Body of pancreas (tissue), 4 donors: ENCODE data around the gene USP40. TPM values are rescaled to one million over a fixed set of nuclear protein-coding genes. Genes with fewer than 3 reads are reported as not detected.

ENCODE experiments used
- ATAC-seq: fragments of 150-250 bp; one replicate; pipeline ENCODE4 v1.9.1; 2016
- DNase-seq, 4 donors: peaks; one replicate each; pipeline ENCODE4 v3.0.0-alpha.2; 2019
- H3K27ac ChIP-seq, 4 donors: fragments of 200-600 bp; sonication (generic); 1 replicate in 3 of 4; 2 replicates in 1 of 4; pipeline versions ENCODE4 v1.5.1 to v1.6.1; 2016 to 2019; ENCODE audit warnings: mild to moderate bottlenecking in 1 of 4, mixed read lengths in 1 of 4, moderate library complexity in 1 of 4
- H3K27me3 ChIP-seq, 2 donors: fragments of 200-600 bp; sonication (generic); one replicate each; pipeline ENCODE4 v1.6.0; 2016; ENCODE audit warnings: mild to moderate bottlenecking in 1 of 2
- H3K36me3 ChIP-seq, 2 donors: fragments of 200-600 bp; sonication (generic); replicated peaks in 1 of 2; 2 replicates each; pipeline ENCODE4 v1.5.1; 2016; ENCODE audit warnings: low read depth in 2 of 2; ENCODE audit not compliant: insufficient read depth in 1 of 2
- H3K4me1 ChIP-seq: fragments of 200-600 bp; sonication (generic); one replicate; pipeline ENCODE4 v1.6.0; 2016
- H3K4me3 ChIP-seq, 2 donors: fragments of 200-600 bp; sonication (generic); 1 replicate in 1 of 2; 2 replicates in 1 of 2; pipeline ENCODE4 v1.5.1; 2016 to 2019
- H3K9me3 ChIP-seq, 3 donors: fragments of 200-600 bp; sonication (generic); 1 replicate in 2 of 3; 2 replicates in 1 of 3; pipeline ENCODE4 v1.5.1; 2016
- CTCF ChIP-seq, 7 experiments: fragments of 450-650 bp in 4 of 7; fragments of 200-600 bp in 3 of 7; sonication (generic) in 3 of 7; IDR thresholded peaks; one replicate each; pipeline ENCODE4 v1.5.1; 2016 to 2019; ENCODE audit warnings: antibody characterized with exemption in 7 of 7
- POLR2A ChIP-seq, 3 donors: fragments of 450-650 bp; IDR thresholded peaks; one replicate each; pipeline ENCODE4 v1.6.1; 2016; ENCODE audit warnings: antibody characterized with exemption in 3 of 3, mild to moderate bottlenecking in 2 of 3
- WGBS, 2 donors: methylation state at CpG; one replicate each; pipeline ENCODE4 v1.1.5; 2017; 5-methylcytosine and 5-hydroxymethylcytosine counted together
- intact Hi-C: fragments of 100-400 bp; cut with DNase I; formaldehyde crosslinking; loops from one replicate; pipeline ENCODE4 v1.15.1; 2023
- total RNA-seq, 2 donors: library from RNA; depleted of rRNA; stranded (reverse); fragments of >200 nt; gene quantifications; one replicate each; pipeline ENCODE4 v1.1.0, GENCODE V29; 2016

Gene USP40
- total RNA-seq, 2 donors from 2014 or later = 34.9 to 38.9 TPM

GRCh38 chr2:233449081-233449901, 117.3 kb downstream of the USP40 start:
- H3K9me3 ChIP-seq = no peaks in the 10 kb centered on the region
- no peaks in the 10 kb centered on the region for H3K4me1 ChIP-seq
- intact Hi-C loops = loop anchor here (5.0 kb wide), 1 partner anchor 92 kb away; no protein-coding TSS in a partner anchor
- WGBS, 2 donors = 66 to 72% methylated on average over 30 to 31 of the region's 31 CpGs
- peaks cover 0 to 16% of the 10 kb centered on the region in 2 donors for H3K36me3 ChIP-seq
- H3K4me3 ChIP-seq = no peak overlapping the region
- H3K27me3 ChIP-seq = no peaks in the 10 kb centered on the region
- TF ChIP-seq POLR2A (IDR thresholded peaks at IDR 0.05) (no peak), CTCF (IDR thresholded peaks at IDR 0.05) (peak in 6 of 7 experiments; percentile 20 to 45 (median 38))
- H3K27ac ChIP-seq = no peak overlapping the region
- peak; percentile 36 for ATAC-seq
- peak in 2 of 4 donors; percentile 36 to 43 for DNase-seq

- no peaks in the 10 kb centered on the region for H3K4me1 ChIP-seq
- no peak for ATAC-seq
- no peak for DNase-seq
- WGBS, 2 donors = 86 to 95% methylated on average over 4 of the region's 4 CpGs
- H3K4me3 ChIP-seq = no peak overlapping the region
- no peaks in the 10 kb centered on the region for H3K9me3 ChIP-seq
- TF ChIP-seq CTCF (IDR thresholded peaks at IDR 0.05) = no peak
- no peak for TF ChIP-seq POLR2A (IDR thresholded peaks at IDR 0.05)
- H3K27me3 ChIP-seq = no peaks in the 10 kb centered on the region
- intact Hi-C loops = loop anchor here (5.0 kb wide), 1 partner anchor 91 kb away; no protein-coding TSS in a partner anchor
- peaks cover 0 to 13% of the 10 kb centered on the region in 2 donors for H3K36me3 ChIP-seq
- no peak overlapping the region for H3K27ac ChIP-seq
These were observed 118.0 kb downstream of the USP40 start for GRCh38 chr2:233448575-233448974.

DNA sequence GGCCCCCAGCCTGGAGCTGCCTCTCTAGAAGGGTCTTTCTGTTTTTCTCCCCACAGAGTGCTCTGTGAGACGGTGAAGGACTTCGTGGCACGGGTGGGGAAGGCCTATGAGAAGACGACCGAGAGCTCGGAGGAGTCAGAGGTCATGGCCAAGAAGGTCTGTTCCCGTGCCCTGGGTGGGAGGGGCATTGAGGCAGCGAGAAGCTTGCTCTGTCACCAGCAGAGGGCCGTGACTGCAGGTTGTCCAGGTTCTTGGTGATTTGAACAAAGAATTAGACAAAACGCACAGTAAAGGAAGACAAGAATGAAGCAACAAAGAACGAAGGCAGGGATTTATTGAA, 118.4 kb downstream of the USP40 start:
- 86 to 89% methylated on average over 11 of the region's 11 CpGs for WGBS, 2 donors
- Histone ChIP-seq H3K4me3 (no peak overlapping the region), H3K36me3 (peaks cover 0 to 13% of the 10 kb centered on the region in 2 donors), H3K4me1 (no peaks in the 10 kb centered on the region), H3K27me3 (no peaks in the 10 kb centered on the region), H3K9me3 (no peaks in the 10 kb centered on the region), H3K27ac (no peak overlapping the region)
- no peak for ATAC-seq
- TF ChIP-seq CTCF (IDR thresholded peaks at IDR 0.05) = no peak
- TF ChIP-seq POLR2A (IDR thresholded peaks at IDR 0.05) = no peak
- no peak for DNase-seq
- intact Hi-C loops = loop anchor here (5.0 kb wide), 1 partner anchor 91 kb away; no protein-coding TSS in a partner anchor

DNA sequence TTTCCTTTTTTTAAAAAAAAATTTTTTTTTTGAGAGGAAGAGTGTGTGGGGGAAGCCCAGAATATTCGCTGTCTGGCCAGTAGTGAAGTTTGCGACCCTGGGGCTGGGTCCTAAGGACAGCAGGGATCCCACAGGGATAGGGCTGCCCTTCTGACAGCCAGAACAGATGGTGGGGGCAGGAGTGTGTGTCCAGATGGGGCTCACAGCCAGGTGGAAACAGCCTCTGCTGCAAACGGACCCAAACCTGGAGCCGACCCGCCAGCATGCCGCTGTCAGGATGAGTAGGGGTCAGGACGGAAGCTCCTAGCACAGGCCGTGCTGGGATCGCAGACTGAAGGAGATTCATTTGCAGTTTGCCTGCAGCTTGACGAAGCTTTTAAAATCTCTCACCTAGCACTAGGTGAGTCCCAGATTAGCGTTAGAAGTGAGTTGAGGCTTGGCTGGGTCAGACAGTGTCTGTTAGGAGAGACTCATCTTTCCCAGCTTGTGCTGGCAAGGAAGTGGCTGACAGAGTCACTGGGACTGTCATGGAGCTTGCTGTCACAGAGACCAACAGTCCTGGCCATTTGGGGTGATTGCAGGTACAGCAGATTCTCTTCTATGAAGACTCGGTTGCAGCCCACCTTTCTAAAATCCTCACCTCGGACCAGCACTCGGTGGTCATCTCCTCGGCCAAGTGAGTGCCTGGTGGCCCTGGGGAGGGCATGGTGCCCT, 118.9 kb downstream of the USP40 start:
- ATAC-seq (no peak), DNase-seq (no peak)
- Histone ChIP-seq H3K4me1 (no peaks in the 10 kb centered on the region), H3K27ac (no peak overlapping the region), H3K27me3 (no peaks in the 10 kb centered on the region), H3K36me3 (peaks cover 0 to 13% of the 10 kb centered on the region in 2 donors), H3K4me3 (no peak overlapping the region), H3K9me3 (no peaks in the 10 kb centered on the region)
- intact Hi-C loops = loop anchor here (5.0 kb wide), 1 partner anchor 90 kb away; no protein-coding TSS in a partner anchor
- TF ChIP-seq CTCF (IDR thresholded peaks at IDR 0.05) (no peak), POLR2A (IDR thresholded peaks at IDR 0.05) (no peak)
- WGBS, 2 donors = 93 to 95% methylated on average over 11 to 15 of the region's 15 CpGs
